ENCODE measurements around the gene KIAA1328. TPM values are rescaled to one million over a fixed set of nuclear protein-coding genes. Genes with fewer than 3 reads are reported as not detected.
A peak's percentile ranks its signal among the peaks of the same experiment; 100 is the strongest.

The KIAA1328 gene
- total RNA-seq, 1 experiment from 2014 or later = 4.9 TPM

DNA sequence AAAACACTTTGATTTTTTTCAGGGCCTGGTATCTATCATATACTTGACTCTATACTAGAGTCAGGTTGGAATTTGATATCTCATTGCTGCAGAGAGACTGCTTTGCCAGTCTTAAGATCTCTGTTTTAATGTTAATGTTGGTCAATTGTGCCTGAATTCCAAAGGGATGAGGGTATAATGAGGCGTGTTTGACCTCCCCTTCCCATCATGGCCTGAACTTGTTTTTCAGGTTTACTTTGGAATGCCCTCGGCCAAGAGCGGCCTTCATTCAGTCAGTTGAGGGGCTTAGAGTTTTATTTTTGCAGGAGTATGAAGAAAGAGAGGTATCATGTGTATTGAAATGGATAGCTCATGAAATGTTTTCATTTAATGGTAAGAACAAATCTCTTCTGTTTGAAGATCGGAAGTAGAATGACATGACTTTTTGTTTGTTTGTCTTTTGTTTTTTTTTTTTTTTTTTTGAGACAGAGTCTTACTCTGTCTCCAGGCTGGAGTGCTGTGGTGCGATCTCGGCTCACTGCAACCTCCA lies 119.0 kb downstream of the KIAA1328 start:
- Mint-ChIP-seq H3K27ac (ENCODE audit: unreplicated experiment) (peak overlapping the region; percentile 85), H3K27me3 (ENCODE audit: insufficient read depth, unreplicated experiment) (no peaks in the 10 kb centered on the region), H3K36me3 (ENCODE audit: insufficient read depth, unreplicated experiment) (no peaks in the 10 kb centered on the region), H3K4me3 (ENCODE audit: unreplicated experiment) (peak overlapping the region; percentile 59), H3K9me3 (ENCODE audit: unreplicated experiment) (peaks cover 5% of the 10 kb centered on the region), H3K4me1 (ENCODE audit: low read depth, unreplicated experiment) (no peaks in the 10 kb centered on the region)
- intact Hi-C loops (cut with micrococcal nuclease; ENCODE audit: unreplicated experiment) = loop anchor here (10.0 kb wide), 1 partner anchor 587 kb away; no protein-coding TSS in a partner anchor
- no TSS peak for BruUV-seq (replicated peaks)
- CTCF ChIA-PET = no interaction called here
- Histone ChIP-seq H3K36me3 (ENCODE audit: control insufficient read depth, insufficient read depth, low read length) (no peaks in the 10 kb centered on the region), H3K4me1 (no peaks in the 10 kb centered on the region), H3K9me3 (no peaks in the 10 kb centered on the region), H3K27me3 (replicated peaks; ENCODE audit: control insufficient read depth, insufficient read depth, low read length) (no peaks in the 10 kb centered on the region), H3K4me3 (ENCODE audit: low read depth, low read length) (no peak overlapping the region)
- TF ChIP-seq, protein P1, sequence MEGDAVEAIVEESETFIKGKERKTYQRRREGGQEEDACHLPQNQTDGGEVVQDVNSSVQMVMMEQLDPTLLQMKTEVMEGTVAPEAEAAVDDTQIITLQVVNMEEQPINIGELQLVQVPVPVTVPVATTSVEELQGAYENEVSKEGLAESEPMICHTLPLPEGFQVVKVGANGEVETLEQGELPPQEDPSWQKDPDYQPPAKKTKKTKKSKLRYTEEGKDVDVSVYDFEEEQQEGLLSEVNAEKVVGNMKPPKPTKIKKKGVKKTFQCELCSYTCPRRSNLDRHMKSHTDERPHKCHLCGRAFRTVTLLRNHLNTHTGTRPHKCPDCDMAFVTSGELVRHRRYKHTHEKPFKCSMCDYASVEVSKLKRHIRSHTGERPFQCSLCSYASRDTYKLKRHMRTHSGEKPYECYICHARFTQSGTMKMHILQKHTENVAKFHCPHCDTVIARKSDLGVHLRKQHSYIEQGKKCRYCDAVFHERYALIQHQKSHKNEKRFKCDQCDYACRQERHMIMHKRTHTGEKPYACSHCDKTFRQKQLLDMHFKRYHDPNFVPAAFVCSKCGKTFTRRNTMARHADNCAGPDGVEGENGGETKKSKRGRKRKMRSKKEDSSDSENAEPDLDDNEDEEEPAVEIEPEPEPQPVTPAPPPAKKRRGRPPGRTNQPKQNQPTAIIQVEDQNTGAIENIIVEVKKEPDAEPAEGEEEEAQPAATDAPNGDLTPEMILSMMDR (IDR thresholded peaks at IDR 0.05; ENCODE audit: insufficient read depth in 1 of 2, low read depth in 1 of 2, low read length in 1 of 2, severe bottlenecking in 1 of 2, unreplicated experiment in 1 of 2) = no peak
- peak in 1 of 2 experiments; percentile 30 for DNase-seq
- POLR2A ChIA-PET = interaction anchor here (0.5 kb wide), 1 partner anchor 119 kb away, joined by 3 read pairs; the partner anchor contains the start of gene KIAA1328

- Mint-ChIP-seq H3K27ac (ENCODE audit: unreplicated experiment) (no peak overlapping the region), H3K9me3 (ENCODE audit: unreplicated experiment) (peaks cover 5% of the 10 kb centered on the region), H3K27me3 (ENCODE audit: insufficient read depth, unreplicated experiment) (no peaks in the 10 kb centered on the region), H3K36me3 (ENCODE audit: insufficient read depth, unreplicated experiment) (no peaks in the 10 kb centered on the region), H3K4me3 (ENCODE audit: unreplicated experiment) (no peak overlapping the region), H3K4me1 (ENCODE audit: low read depth, unreplicated experiment) (no peaks in the 10 kb centered on the region)
- DNase-seq = no peak
- intact Hi-C loops (cut with micrococcal nuclease; ENCODE audit: unreplicated experiment) = no loop called here
- BruUV-seq (replicated peaks) = no TSS peak
- TF ChIP-seq, protein P1 (IDR thresholded peaks at IDR 0.05; ENCODE audit: insufficient read depth in 1 of 2, low read depth in 1 of 2, low read length in 1 of 2, severe bottlenecking in 1 of 2, unreplicated experiment in 1 of 2) = no peak
- H3K4me1 ChIP-seq = no peaks in the 10 kb centered on the region
- H3K4me3 ChIP-seq (ENCODE audit: low read depth, low read length) = no peak overlapping the region
- no peaks in the 10 kb centered on the region for H3K27me3 ChIP-seq (replicated peaks; ENCODE audit: control insufficient read depth, insufficient read depth, low read length)
- CTCF ChIA-PET = no interaction called here
- H3K36me3 ChIP-seq (ENCODE audit: control insufficient read depth, insufficient read depth, low read length) = no peaks in the 10 kb centered on the region
- no peaks in the 10 kb centered on the region for H3K9me3 ChIP-seq
- POLR2A ChIA-PET = no interaction called here
These were observed 121.4 kb downstream of the KIAA1328 start for GRCh38 chr18:36950282-36950681.

- DNase-seq = no peak
- no peaks in the 10 kb centered on the region for H3K9me3 ChIP-seq
- peaks cover 5% of the 10 kb centered on the region for H3K9me3 Mint-ChIP-seq (ENCODE audit: unreplicated experiment)
- no peak overlapping the region for H3K4me3 ChIP-seq (ENCODE audit: low read depth, low read length)
- no peaks in the 10 kb centered on the region for H3K4me1 ChIP-seq
- no peak overlapping the region for H3K4me3 Mint-ChIP-seq (ENCODE audit: unreplicated experiment)
- no peaks in the 10 kb centered on the region for H3K4me1 Mint-ChIP-seq (ENCODE audit: low read depth, unreplicated experiment)
- intact Hi-C loops (cut with micrococcal nuclease; ENCODE audit: unreplicated experiment) = no loop called here
- H3K36me3 Mint-ChIP-seq (ENCODE audit: insufficient read depth, unreplicated experiment) = no peaks in the 10 kb centered on the region
- no peaks in the 10 kb centered on the region for H3K36me3 ChIP-seq (ENCODE audit: control insufficient read depth, insufficient read depth, low read length)
- BruUV-seq (replicated peaks) = no TSS peak
- no peak overlapping the region for H3K27ac Mint-ChIP-seq (ENCODE audit: unreplicated experiment)
- ChIA-PET POLR2A (no interaction called here), CTCF (no interaction called here)
- H3K27me3 Mint-ChIP-seq (ENCODE audit: insufficient read depth, unreplicated experiment) = no peaks in the 10 kb centered on the region
- TF ChIP-seq, protein P1 (IDR thresholded peaks at IDR 0.05; ENCODE audit: insufficient read depth in 1 of 2, low read depth in 1 of 2, low read length in 1 of 2, severe bottlenecking in 1 of 2, unreplicated experiment in 1 of 2) = no peak
- no peaks in the 10 kb centered on the region for H3K27me3 ChIP-seq (replicated peaks; ENCODE audit: control insufficient read depth, insufficient read depth, low read length)
These were observed 122.0 kb downstream of the KIAA1328 start for GRCh38 chr18:36950960-36951359.

Measured in Caco-2 (cell line).